Measurements from ENCODE around the gene SMCR8.
"Not testable (repeated sequence)": the region's sequence is repeated elsewhere in the genome, so short reads cannot be mapped to it uniquely, and the experiment has no call there.

SMCR8 gene, protein sequence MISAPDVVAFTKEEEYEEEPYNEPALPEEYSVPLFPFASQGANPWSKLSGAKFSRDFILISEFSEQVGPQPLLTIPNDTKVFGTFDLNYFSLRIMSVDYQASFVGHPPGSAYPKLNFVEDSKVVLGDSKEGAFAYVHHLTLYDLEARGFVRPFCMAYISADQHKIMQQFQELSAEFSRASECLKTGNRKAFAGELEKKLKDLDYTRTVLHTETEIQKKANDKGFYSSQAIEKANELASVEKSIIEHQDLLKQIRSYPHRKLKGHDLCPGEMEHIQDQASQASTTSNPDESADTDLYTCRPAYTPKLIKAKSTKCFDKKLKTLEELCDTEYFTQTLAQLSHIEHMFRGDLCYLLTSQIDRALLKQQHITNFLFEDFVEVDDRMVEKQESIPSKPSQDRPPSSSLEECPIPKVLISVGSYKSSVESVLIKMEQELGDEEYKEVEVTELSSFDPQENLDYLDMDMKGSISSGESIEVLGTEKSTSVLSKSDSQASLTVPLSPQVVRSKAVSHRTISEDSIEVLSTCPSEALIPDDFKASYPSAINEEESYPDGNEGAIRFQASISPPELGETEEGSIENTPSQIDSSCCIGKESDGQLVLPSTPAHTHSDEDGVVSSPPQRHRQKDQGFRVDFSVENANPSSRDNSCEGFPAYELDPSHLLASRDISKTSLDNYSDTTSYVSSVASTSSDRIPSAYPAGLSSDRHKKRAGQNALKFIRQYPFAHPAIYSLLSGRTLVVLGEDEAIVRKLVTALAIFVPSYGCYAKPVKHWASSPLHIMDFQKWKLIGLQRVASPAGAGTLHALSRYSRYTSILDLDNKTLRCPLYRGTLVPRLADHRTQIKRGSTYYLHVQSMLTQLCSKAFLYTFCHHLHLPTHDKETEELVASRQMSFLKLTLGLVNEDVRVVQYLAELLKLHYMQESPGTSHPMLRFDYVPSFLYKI

DNA sequence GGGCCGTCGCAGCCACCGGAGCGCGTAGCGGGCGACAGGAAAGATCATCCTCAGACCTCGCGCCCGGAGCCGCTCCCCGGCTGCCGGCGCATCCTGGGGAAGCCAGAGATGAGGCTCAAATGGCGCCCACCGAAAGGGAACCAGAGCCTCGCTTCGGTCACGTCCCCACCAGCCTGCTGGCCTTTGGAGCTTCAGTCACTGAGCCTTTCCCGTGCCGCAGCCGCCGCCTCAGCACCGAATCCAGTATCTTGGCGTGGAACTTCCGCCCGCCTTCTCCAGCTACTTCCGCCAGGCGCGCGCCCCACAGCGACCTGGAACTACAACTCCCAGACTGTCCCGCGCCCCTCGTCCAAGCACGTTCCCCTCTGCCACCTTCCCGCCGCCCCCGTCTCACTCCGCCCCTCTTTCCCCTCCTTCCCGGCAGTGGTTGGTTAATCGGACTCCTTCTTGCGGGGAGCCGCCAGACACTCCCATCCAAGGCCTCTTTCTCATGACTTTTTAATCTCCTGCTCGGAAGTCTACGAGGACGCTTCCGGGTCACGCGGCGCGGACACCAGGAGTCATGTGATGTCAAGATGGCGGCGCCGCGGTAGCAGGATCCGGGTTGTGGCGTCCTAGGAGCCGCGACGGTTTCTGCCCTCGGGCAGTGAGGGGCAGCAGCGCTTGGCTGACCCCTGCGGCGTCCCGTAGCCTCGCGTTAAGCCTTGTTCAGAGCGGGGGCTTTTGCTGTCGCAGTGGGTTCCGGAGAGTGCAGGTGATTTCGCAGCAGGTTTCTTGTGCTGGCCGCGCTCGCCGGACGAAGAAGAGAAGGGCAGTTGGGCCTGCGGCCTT, at the start of gene SMCR8, which contains the start of gene TOP3A:
SMCR8 (plus strand) TSS at position 563 of the 831 bp plus-strand sequence. CDS start 497 bp downstream, outside the sequence.
TOP3A (minus strand) TSS at position 264 of the 831 bp plus-strand sequence; CDS start at position 48, 216 bp downstream.
- peak; percentile 62 for DNase-seq

DNA sequence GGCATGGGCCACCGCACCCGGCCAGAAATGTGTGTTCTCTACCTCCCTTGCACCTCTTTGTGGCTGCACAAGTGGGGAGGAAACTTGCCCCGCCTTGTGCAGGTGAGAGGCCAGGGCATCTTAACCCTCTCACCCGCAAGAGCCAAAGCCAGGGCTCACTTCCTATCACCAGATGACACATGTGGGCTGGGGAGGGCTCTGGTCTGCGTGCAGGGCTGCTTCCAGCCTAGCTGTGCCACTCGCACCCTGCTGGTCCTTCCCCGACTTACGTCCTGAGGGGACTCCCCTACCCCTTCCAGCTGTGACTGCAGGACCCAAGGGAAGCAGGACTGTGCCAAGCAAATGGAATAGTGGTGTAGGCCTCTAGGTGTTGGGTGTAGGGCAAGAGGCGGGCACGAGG, 47.7 kb upstream of the SMCR8 start:
- DNase-seq = no peak

GRCh38 chr17:18267927-18268711, 47.0 kb upstream of the SMCR8 start:
- no peak for DNase-seq

DNA sequence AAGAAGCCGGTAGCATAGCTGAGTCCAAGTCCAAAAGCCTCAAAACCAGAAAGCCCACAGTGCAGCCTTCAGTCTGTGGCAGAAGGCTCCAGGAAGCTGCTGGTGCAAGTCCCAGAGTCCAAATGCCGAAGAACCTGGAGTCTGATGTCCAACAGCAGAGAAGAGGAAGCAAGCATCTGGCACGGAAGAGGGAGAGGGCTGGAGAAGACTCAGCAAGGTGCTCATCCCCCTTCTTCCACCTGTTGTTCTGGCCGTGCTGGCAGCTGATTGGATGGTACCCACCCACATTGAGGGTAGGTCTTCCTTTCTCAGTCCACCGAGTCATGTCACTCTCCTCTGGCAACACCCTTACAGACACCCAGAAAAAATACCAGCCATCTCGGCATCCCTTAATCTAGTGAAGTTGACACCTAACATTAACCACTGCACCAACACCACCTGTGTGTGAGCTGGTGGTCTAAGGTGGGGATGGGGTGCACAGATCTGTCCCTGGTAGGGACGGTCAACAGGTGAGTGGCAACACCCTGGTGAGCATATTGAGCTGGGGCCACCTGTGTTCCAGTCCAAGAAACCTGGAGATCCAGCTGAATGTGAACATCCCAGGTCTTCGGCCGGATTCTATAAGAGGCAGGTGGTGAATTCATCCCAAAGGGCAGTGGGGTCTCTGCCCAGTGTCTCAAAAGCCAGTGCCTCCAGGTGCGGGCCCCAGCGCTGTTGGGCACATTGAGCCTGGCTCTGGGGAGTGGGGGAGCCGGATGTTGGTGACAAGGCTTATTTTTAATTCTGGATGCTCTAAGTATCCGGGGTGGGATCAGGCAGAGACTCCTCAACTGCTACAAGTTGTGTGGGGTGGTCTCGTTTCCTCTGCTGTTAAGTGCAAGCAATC, 44.8 kb upstream of the SMCR8 start:
- DNase-seq = no peak

GRCh38 chr17:18277076-18277475, 38.0 kb upstream of the SMCR8 start:
- no peak for DNase-seq

GRCh38 chr17:18278867-18279266, 36.2 kb upstream of the SMCR8 start:
- DNase-seq = no peak

GRCh38 chr17:18280249-18280648, 34.8 kb upstream of the SMCR8 start:
- DNase-seq = no peak

DNA sequence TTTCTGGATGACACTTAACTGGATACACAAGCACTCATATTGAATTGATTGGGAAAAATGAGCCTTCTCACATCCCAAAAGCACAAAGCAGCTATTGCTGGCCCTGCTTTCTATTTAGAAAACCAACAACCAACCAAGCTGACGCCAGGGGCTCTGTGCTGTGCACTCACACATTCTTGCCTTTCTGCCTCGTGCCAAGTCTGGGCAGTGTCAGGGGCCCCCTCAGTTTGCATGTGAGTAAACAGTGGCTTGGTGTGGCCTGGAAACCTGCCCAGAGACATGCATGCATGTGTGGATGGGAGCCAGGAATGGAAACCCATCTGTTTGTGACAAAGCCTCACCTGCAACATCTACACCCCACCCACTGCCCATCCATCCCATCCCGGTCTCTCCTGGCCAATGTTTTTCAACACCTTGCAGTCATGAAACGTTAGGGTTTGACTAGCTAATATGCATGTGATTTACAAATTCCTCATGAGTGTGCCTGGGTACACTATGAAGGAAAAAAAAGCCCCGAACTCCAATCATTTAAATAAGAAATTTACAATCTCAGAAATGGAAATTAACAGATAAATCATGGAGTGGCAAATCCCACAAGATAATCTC, 34.2 kb upstream of the SMCR8 start:
- no peak for DNase-seq

GRCh38 chr17:18281788-18282187, 33.3 kb upstream of the SMCR8 start:
- DNase-seq = no peak

DNA sequence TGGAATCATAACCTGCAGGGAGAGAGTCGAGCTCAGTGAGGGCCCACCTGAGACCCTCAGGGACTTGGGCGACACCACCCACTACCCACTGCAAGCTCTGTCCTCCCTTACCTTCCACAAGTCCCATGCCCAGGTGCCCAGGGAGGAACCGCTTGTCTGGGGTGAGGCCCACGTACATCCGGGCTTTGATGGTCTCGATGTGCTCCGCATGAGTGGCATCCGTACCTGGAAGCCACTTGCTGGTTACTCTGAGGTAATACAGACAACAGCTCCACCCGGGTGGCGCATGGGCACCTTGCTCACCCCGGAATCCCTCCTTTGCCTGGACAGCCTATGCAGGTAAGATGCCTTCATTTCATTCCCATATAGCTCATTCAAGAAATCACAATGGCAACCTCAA, 29.8 kb upstream of the SMCR8 start:
- DNase-seq = no peak

GRCh38 chr17:18291718-18292540, 23.2 kb upstream of the SMCR8 start:
- no peak for DNase-seq

DNA sequence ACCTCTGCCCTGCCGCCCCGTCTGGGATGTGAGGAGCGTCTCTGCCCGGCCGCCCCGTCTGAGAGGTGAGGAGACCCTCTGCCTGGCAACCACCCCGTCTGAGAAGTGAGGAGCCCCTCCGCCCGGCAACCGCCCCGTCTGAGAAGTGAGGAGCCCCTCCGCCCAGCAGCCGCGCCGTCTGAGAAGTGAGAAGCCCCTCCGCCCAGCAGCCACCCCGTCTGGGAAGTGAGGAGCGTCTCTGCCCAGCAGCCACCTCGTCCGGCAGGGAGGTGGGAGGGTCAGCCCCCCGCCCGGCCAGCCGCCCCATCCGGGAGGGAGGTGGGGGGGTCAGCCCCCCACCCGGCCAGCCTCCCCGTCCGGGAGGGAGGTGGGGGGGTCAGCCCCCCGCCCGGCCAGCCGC, 17.0 kb upstream of the SMCR8 start:
- DNase-seq = not testable (repeated sequence)

- DNase-seq = no peak
Measured at GRCh38 chr17:18300725-18301480, 14.2 kb upstream of the SMCR8 start.

GRCh38 chr17:18303206-18303605, 11.9 kb upstream of the SMCR8 start:
- not testable (repeated sequence) for DNase-seq

GRCh38 chr17:18309202-18309601, 5.9 kb upstream of the SMCR8 start:
- no peak for DNase-seq

DNA sequence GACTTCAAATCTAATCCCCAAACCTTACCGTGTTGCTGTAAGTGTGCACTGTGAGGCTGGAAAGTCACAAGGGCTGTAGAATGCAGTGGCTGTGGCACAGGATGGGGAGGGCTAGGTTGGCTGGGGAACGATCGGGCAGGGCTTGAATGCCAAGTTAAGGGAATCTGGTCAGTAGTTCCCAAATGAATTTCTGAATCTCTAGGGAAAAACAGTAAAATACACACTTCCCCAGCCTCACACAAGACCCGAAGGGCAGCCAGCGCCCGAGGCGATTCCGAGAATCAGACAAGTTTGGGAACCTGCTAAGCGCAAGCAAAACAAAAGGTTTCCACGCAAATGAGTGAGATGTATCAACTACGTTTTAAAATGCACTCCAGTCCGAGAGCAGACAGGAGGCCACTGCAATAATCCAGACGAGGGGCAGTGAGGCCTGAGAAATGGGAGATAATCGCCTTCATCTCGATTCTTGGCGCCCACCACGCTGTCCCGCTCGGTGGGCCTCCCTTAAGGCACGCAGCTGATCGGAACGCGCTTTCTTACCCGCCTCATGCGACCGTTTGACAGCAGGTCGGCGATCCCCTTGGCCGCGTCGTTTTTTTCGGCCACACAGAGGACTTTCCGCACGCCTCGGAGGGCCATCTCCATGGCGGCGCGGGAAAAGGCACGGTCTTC, 898 bp upstream of the SMCR8 start:
- DNase-seq = no peak

DNA sequence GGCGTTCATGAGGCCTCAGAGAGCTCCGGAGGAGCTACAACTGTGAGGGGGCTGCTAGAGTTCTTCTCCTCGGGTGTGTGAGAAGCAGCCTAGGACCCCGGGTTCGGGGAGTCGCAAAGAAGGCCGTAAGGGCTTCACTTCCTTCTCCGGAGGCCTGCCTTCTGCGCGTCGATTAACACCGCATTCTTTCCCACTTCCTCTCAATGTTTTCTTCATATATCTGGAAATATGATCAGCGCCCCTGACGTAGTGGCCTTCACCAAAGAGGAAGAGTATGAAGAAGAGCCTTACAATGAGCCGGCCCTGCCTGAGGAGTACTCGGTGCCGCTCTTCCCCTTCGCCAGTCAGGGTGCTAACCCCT, 449 bp downstream of the SMCR8 start:
- no peak for DNase-seq

DNA sequence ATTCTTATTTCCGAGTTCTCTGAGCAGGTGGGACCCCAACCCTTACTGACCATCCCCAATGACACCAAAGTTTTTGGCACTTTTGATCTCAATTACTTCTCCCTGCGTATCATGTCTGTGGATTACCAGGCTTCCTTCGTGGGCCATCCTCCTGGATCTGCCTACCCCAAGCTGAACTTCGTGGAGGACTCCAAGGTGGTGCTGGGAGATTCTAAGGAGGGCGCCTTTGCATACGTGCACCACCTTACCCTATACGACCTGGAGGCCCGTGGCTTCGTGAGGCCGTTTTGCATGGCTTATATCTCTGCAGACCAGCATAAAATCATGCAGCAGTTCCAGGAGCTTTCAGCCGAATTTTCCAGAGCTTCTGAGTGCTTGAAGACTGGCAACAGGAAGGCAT, 868 bp downstream of the SMCR8 start:
- DNase-seq = no peak
